Measurements from ENCODE around the gene CAMKMT. TPM values are rescaled to one million over a fixed set of nuclear protein-coding genes. Genes with fewer than 3 reads are reported as not detected.

Gene CAMKMT
- total RNA-seq, 1 experiment from 2014 or later, result 17.4 TPM

- Histone ChIP-seq H4K8ac (replicated peaks; ENCODE audit: insufficient read length, low read depth, low read length) (no peak overlapping the region), H2AFZ (ENCODE audit: low read length) (no peak overlapping the region), H3K4me2 (ENCODE audit: insufficient read depth, insufficient read length, low read length) (no peak overlapping the region), H3K27ac (ENCODE audit: insufficient read length, low read depth, low read length) (no peak overlapping the region), H3K79me2 (ENCODE audit: insufficient read depth, low read length) (no peaks in the 10 kb centered on the region), H3K23me2 (ENCODE audit: insufficient read length, low read depth, low read length, poor library complexity, severe bottlenecking) (no peaks in the 10 kb centered on the region), H2BK20ac (ENCODE audit: low read depth, low read length, poor library complexity, severe bottlenecking) (no peak overlapping the region), H2BK5ac (ENCODE audit: insufficient read length, low read length) (no peak overlapping the region), H4K20me1 (ENCODE audit: control insufficient read depth, insufficient read depth, insufficient read length) (no peaks in the 10 kb centered on the region), H3K56ac (ENCODE audit: insufficient read length, low read depth, low read length) (no peak overlapping the region), H3K9ac (ENCODE audit: extremely low read depth, insufficient read length, low read length) (no peak overlapping the region), H2BK120ac (ENCODE audit: low read depth, low read length, poor library complexity, severe bottlenecking) (no peak overlapping the region), H3K4me1 (ENCODE audit: insufficient read depth, low read length) (no peaks in the 10 kb centered on the region), H2AK5ac (ENCODE audit: insufficient read length, low read length) (no peak overlapping the region), H2BK12ac (ENCODE audit: insufficient read length, low read depth, low read length) (no peak overlapping the region), H3K18ac (ENCODE audit: insufficient read length, low read depth, low read length) (no peak overlapping the region), H3K79me1 (ENCODE audit: insufficient read depth, low read depth, low read length, poor library complexity, severe bottlenecking) (no peaks in the 10 kb centered on the region), H2BK15ac (ENCODE audit: low read depth, low read length) (no peak overlapping the region), H4K5ac (ENCODE audit: insufficient read length, low read depth, low read length) (no peak overlapping the region), H3K4ac (ENCODE audit: low read depth, low read length) (no peak overlapping the region), H4K91ac (ENCODE audit: insufficient read length, low read depth, low read length) (no peak overlapping the region), H3K9me3 (ENCODE audit: control insufficient read depth, low read depth, low read length) (no peaks in the 10 kb centered on the region), H3K23ac (ENCODE audit: insufficient read length, low read depth, low read length) (no peak overlapping the region), H3T11ph (ENCODE audit: low read length) (no peak overlapping the region), H3K14ac (ENCODE audit: insufficient read depth, low read length) (no peak overlapping the region), H3K27me3 (ENCODE audit: insufficient read depth, low read length) (no peaks in the 10 kb centered on the region)
- Mint-ChIP-seq H3K4me3 (no peak overlapping the region), H3K4me1 (peaks cover 5 to 14% of the 10 kb centered on the region in 2 experiments), H3K36me3 (ENCODE audit: insufficient read depth in 1 of 3, low read depth in 3 of 3) (no peaks in the 10 kb centered on the region), H3K27ac (no peak overlapping the region), H3K9me3 (no peaks in the 10 kb centered on the region), H3K27me3 (ENCODE audit: low read depth) (no peaks in the 10 kb centered on the region)
- TF ChIP-seq, protein P1, sequence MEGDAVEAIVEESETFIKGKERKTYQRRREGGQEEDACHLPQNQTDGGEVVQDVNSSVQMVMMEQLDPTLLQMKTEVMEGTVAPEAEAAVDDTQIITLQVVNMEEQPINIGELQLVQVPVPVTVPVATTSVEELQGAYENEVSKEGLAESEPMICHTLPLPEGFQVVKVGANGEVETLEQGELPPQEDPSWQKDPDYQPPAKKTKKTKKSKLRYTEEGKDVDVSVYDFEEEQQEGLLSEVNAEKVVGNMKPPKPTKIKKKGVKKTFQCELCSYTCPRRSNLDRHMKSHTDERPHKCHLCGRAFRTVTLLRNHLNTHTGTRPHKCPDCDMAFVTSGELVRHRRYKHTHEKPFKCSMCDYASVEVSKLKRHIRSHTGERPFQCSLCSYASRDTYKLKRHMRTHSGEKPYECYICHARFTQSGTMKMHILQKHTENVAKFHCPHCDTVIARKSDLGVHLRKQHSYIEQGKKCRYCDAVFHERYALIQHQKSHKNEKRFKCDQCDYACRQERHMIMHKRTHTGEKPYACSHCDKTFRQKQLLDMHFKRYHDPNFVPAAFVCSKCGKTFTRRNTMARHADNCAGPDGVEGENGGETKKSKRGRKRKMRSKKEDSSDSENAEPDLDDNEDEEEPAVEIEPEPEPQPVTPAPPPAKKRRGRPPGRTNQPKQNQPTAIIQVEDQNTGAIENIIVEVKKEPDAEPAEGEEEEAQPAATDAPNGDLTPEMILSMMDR (conservative IDR thresholded peaks at IDR 0.05), result peak; percentile 80
- WGBS (ENCODE audit: extremely low coverage, insufficient read length, low lambda C conversion rate), result no CpG with 5 or more reads among the region's 3 CpGs
- peak; percentile 50 for DNase-seq
Observed at GRCh38 chr2:44715671-44716081, 353.9 kb downstream of the CAMKMT start.

All from H9 (cell line).